ENCODE data around the gene ENTPD7. TPM values are rescaled to one million over a fixed set of nuclear protein-coding genes. Genes with fewer than 3 reads are reported as not detected.

Gene ENTPD7
- total and polyA plus RNA-seq, 9 of the 15 experiments (the other 6 are each of a cell fraction or from before 2014, with no cell fraction given), result 1.4 to 13.9 (median 8.5) TPM

GRCh38 chr10:99630991-99631390 lies 28.3 kb upstream of the ENTPD7 start:
- POLR2A ChIA-PET, result interaction anchor here (0.7 kb wide), 2 partner anchors 8 to 15 kb away, joined by 3 read pairs; no protein-coding TSS in a partner anchor
- no peaks in the 10 kb centered on the region for H3K79me2 ChIP-seq (ENCODE audit: control insufficient read depth, insufficient read depth, low read length)
- no peaks in the 10 kb centered on the region for H3K36me3 ChIP-seq (ENCODE audit: control insufficient read depth, insufficient read depth, low read length)
- H2AFZ ChIP-seq (ENCODE audit: low read depth, low read length), result no peak overlapping the region; the same call in 1 of the 2 replicates
- intact Hi-C loops (cut with micrococcal nuclease) (loop anchor here (1.0 kb wide), 1 partner anchor 80 kb away; no protein-coding TSS in a partner anchor), in situ Hi-C loops (cut with MboI) (no loop called here)
- DNase-seq (ENCODE audit: extremely low read depth in 1 of 4, low spot score in 3 of 4) (no peak), FAIRE-seq (no peak), ATAC-seq (no peak)
- H3K27me3 ChIP-seq (ENCODE audit: control insufficient read depth in 2 of 2, insufficient read depth in 2 of 2, low read length in 2 of 2), result no peaks in the 10 kb centered on the region; a peak in 1 of 5 replicates
- no peak overlapping the region for H3K27ac ChIP-seq (ENCODE audit: extremely low read depth, low read depth, low read length)
- no peaks in the 10 kb centered on the region for H3K4me1 ChIP-seq (replicated peaks in 1 of 2; ENCODE audit: control insufficient read depth in 2 of 2, insufficient read depth in 2 of 2, low read length in 2 of 2)
- H4K20me1 ChIP-seq (replicated peaks; ENCODE audit: control insufficient read depth, insufficient read depth, low read length), result no peaks in the 10 kb centered on the region
- H3K4me3 ChIP-seq, result no peak overlapping the region
- BruUV-seq (replicated peaks), result no TSS peak
- H3K9me1 ChIP-seq (ENCODE audit: control insufficient read depth, insufficient read depth, low read length), result no peaks in the 10 kb centered on the region
- no peaks in the 10 kb centered on the region for H3K9me3 ChIP-seq (replicated peaks; ENCODE audit: control insufficient read depth, insufficient read depth, low read depth, low read length)
- no peak overlapping the region for H3K9ac ChIP-seq (ENCODE audit: insufficient read depth in 1 of 2, low read depth in 2 of 2, low read length in 2 of 2)
- no peak overlapping the region for H3K4me2 ChIP-seq (ENCODE audit: insufficient read depth, low read length)
- CTCF ChIA-PET (ENCODE audit: low intra/inter-chr PET ratio), result no interaction called here
- TF ChIP-seq MTA3 (IDR thresholded peaks at IDR 0.05; ENCODE audit: borderline replicate concordance) (no peak), HNRNPLL (IDR thresholded peaks at IDR 0.05; ENCODE audit: low read depth, low read length, poor library complexity, severe bottlenecking) (no peak), BRF2 (IDR thresholded peaks at IDR 0.05; ENCODE audit: borderline replicate concordance, insufficient read depth, insufficient read length) (no peak), ZNF121 (CRISPR knock-in tag; conservative IDR thresholded peaks at IDR 0.05) (no peak), ZNF280B (CRISPR knock-in tag; IDR thresholded peaks at IDR 0.05) (no peak), SIN3B (IDR thresholded peaks at IDR 0.05; ENCODE audit: low read depth) (no peak), RBM39 (optimal IDR thresholded peaks at IDR 0.05; ENCODE audit: low read depth, low read length) (no peak)
- TF ChIP-seq, protein P1, sequence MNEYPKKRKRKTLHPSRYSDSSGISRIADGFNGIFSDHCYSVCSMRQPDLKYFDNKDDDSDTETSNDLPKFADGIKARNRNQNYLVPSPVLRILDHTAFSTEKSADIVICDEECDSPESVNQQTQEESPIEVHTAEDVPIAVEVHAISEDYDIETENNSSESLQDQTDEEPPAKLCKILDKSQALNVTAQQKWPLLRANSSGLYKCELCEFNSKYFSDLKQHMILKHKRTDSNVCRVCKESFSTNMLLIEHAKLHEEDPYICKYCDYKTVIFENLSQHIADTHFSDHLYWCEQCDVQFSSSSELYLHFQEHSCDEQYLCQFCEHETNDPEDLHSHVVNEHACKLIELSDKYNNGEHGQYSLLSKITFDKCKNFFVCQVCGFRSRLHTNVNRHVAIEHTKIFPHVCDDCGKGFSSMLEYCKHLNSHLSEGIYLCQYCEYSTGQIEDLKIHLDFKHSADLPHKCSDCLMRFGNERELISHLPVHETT (CRISPR knock-in tag; conservative IDR thresholded peaks at IDR 0.05 in 1 of 2, IDR thresholded peaks at IDR 0.05 in 1 of 2), result no peak
- TF ChIP-seq, protein P2, sequence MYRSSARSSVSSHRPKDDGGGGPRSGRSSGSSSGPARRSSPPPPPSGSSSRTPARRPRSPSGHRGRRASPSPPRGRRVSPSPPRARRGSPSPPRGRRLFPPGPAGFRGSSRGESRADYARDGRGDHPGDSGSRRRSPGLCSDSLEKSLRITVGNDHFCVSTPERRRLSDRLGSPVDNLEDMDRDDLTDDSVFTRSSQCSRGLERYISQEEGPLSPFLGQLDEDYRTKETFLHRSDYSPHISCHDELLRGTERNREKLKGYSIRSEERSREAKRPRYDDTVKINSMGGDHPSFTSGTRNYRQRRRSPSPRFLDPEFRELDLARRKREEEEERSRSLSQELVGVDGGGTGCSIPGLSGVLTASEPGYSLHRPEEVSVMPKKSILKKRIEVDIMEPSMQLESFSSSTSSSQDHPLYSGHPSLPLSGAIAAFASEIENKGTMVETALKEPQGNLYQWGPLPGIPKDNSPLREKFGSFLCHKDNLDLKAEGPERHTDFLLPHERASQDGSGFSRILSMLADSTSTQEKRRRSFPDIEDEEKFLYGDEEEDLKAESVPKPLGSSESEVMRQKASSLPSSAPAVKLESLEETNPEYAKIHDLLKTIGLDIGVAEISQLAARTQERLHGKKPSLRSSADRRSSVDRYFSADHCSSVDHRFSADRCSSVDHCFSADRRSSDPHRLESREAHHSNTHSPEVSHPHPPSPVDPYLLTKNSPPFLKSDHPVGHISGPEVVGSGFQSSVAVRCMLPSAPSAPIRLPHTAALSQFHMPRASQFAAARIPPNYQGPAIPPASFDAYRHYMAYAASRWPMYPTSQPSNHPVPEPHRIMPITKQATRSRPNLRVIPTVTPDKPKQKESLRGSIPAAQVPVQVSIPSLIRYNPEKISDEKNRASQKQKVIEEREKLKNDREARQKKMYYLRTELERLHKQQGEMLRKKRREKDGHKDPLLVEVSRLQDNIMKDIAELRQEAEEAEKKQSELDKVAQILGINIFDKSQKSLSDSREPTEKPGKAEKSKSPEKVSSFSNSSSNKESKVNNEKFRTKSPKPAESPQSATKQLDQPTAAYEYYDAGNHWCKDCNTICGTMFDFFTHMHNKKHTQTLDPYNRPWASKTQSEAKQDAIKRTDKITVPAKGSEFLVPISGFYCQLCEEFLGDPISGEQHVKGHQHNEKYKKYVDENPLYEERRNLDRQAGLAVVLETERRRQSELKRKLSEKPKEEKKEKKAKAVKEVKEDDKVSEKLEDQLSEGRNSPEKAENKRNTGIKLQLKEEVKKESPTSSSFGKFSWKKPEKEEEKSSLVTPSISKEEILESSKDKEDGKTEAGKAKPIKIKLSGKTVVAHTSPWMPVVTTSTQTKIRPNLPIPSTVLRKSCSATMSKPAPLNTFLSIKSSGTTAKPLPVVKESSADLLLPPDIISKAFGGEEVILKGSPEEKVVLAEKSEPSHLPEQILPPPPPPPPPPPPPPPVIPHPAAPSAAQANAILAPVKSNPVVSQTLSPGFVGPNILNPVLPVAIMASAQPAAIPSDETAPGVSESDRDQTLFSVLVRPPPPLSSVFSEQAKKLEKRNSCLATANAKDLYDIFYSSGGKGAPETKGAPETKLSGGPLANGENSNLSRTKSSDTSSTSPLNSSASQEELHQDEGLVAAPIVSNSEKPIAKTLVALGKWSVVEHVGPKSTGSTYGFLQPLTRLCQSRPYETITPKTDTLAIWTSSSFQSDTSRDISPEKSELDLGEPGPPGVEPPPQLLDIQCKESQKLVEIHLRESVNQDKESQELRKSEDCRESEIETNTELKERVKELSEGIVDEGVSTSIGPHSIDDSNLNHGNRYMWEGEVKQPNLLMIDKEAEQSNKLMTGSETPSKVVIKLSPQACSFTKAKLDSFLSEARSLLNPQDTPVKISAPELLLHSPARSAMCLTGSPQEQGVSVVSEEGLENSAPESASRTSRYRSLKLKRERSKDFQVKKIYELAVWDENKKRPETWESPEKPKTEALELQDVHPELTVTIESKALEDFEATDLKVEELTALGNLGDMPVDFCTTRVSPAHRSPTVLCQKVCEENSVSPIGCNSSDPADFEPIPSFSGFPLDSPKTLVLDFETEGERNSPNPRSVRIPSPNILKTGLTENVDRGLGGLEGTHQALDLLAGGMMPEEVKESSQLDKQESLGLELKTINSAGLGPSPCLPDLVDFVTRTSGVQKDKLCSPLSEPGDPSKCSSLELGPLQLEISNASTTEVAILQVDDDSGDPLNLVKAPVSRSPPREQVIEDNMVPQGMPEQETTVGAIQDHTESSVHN (IDR thresholded peaks at IDR 0.05; ENCODE audit: borderline replicate concordance in 1 of 2, low read depth in 1 of 2), result no peak
